ENCODE data around the gene RBBP8NL.

GRCh38 chr20:62463651-62464424 lies 36.5 kb upstream of the RBBP8NL start:
- TF ChIP-seq MAX (IDR thresholded peaks at IDR 0.05), result no peak
- TF ChIP-seq CTCF (IDR thresholded peaks at IDR 0.05; ENCODE audit: low read depth, low read length, missing input control), result no peak
- TF ChIP-seq YY1 (IDR thresholded peaks at IDR 0.05), result no peak
- TF ChIP-seq RAD21 (IDR thresholded peaks at IDR 0.05), result no peak
- TF ChIP-seq SP1 (IDR thresholded peaks at IDR 0.05), result no peak
- TF ChIP-seq EGR1 (IDR thresholded peaks at IDR 0.05; ENCODE audit: low read depth in 2 of 2), result no peak
- no peak for TF ChIP-seq GABPA (IDR thresholded peaks at IDR 0.05 in 1 of 2, conservative IDR thresholded peaks at IDR 0.05 in 1 of 2)
